ENCODE data around the gene BTBD6.

Gene BTBD6

DNA sequence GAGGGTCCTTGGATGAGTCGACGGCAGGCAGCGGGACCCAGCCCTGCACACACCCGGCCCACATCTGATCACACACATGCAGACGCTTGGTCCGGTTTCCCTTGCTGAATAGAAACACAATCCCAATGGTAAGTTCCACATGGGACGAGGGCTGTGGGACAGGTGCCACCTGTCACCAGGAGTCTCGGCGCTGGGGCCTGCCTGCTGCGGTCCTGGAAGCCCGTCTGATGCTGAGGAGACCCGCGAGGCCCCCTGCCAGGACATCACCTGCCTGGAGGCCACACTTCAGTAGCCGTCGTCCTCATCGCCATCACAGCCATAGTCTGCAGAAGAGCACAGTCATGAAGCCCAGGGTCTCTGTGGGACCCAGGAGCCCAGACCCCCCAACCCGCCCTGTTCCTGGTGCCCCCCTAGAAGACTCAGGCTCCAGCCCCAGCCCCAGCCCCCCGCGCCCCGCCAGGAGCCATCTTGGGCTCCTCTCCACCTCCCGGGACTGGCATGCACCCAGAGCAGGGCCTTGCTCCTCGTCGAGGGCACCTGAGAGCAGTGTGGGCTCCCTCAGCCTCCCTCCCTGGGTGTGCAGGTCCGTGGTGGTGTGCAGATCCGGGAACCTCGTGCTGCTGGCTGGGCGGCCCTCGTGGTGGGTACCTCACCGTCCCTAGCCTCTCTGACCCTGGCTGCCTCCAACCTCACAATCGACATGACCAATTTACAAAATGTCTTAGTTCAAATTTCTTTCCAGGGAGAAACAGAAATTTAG lies 37.9 kb upstream of the BTBD6 start:
- H3K9ac ChIP-seq (ENCODE audit: low read depth, low read length), result no peak overlapping the region
- H3K27ac ChIP-seq (ENCODE audit: low read length), result no peak overlapping the region
- H3K36me3 ChIP-seq (ENCODE audit: insufficient read depth, low read length), result peaks cover 54% of the 10 kb centered on the region
- no peaks in the 10 kb centered on the region for H3K27me3 ChIP-seq (ENCODE audit: insufficient read depth, low read length, poor library complexity)
- H3K4me2 ChIP-seq (ENCODE audit: insufficient read depth, low read length), result no peak overlapping the region
- ATAC-seq (ENCODE audit: insufficient read depth, low read depth) (no peak), DNase-seq (no peak)
- no peaks in the 10 kb centered on the region for H3K4me1 ChIP-seq (ENCODE audit: insufficient read depth, low read length)
- H4K20me1 ChIP-seq (ENCODE audit: insufficient read depth, low read length), result peaks cover 39% of the 10 kb centered on the region
- H3K4me3 ChIP-seq (ENCODE audit: low read depth in 1 of 2, low read length in 2 of 2), result no peak overlapping the region
- H3K79me2 ChIP-seq (ENCODE audit: insufficient read depth, low read length), result no peaks in the 10 kb centered on the region
- H3K9me3 ChIP-seq (ENCODE audit: insufficient read depth, low read length, severe bottlenecking), result no peaks in the 10 kb centered on the region
- no peak overlapping the region for H2AFZ ChIP-seq (ENCODE audit: low read depth, low read length)
- TF ChIP-seq, protein P1, sequence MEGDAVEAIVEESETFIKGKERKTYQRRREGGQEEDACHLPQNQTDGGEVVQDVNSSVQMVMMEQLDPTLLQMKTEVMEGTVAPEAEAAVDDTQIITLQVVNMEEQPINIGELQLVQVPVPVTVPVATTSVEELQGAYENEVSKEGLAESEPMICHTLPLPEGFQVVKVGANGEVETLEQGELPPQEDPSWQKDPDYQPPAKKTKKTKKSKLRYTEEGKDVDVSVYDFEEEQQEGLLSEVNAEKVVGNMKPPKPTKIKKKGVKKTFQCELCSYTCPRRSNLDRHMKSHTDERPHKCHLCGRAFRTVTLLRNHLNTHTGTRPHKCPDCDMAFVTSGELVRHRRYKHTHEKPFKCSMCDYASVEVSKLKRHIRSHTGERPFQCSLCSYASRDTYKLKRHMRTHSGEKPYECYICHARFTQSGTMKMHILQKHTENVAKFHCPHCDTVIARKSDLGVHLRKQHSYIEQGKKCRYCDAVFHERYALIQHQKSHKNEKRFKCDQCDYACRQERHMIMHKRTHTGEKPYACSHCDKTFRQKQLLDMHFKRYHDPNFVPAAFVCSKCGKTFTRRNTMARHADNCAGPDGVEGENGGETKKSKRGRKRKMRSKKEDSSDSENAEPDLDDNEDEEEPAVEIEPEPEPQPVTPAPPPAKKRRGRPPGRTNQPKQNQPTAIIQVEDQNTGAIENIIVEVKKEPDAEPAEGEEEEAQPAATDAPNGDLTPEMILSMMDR (IDR thresholded peaks at IDR 0.05; ENCODE audit: borderline replicate concordance, extremely low read depth, low read length, poor library complexity, severe bottlenecking), result no peak
- TF ChIP-seq EZH2 (IDR thresholded peaks at IDR 0.05; ENCODE audit: borderline replicate concordance, low read depth, low read length, severe bottlenecking), result no peak

DNA sequence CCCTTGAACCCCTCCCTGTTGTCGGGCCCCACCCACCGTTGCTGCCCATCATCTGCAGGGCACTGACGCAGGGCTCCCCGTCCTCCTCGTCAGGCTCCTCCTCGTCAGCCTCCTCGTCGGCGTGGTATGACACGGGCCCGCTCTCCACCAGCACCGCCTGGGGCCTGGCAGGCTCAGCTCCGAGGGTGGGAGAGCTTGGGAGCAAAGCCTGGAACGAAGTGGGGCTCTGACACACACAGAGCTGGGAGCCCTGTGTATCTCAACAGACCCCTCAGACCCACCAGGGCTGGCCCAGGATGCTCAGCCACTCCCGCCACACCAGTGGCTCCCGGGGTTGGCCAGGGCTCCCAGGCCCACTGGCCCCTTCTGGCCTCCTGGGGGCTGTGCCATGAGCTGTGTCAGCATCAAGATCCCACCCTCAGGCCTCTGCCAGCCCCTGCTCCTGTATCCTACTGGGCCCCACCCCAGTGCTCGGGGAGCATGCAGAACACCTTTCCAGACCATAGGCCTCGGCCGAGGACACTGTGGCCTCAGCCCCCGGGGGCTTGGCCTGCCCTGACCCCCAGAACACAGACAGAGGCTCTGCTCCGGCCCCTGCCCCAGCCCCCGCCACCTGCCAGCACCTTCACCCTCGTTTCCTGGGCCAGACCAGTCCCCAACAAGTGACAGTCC lies 37.1 kb upstream of the BTBD6 start:
- Histone ChIP-seq H3K27me3 (ENCODE audit: insufficient read depth, low read length, poor library complexity) (no peaks in the 10 kb centered on the region), H3K9me3 (ENCODE audit: insufficient read depth, low read length, severe bottlenecking) (no peaks in the 10 kb centered on the region), H4K20me1 (ENCODE audit: insufficient read depth, low read length) (peaks cover 39% of the 10 kb centered on the region), H3K79me2 (ENCODE audit: insufficient read depth, low read length) (no peaks in the 10 kb centered on the region), H3K4me3 (ENCODE audit: low read depth in 1 of 2, low read length in 2 of 2) (no peak overlapping the region), H2AFZ (ENCODE audit: low read depth, low read length) (no peak overlapping the region), H3K27ac (ENCODE audit: low read length) (no peak overlapping the region), H3K36me3 (ENCODE audit: insufficient read depth, low read length) (peaks cover 59% of the 10 kb centered on the region), H3K9ac (ENCODE audit: low read depth, low read length) (no peak overlapping the region), H3K4me2 (ENCODE audit: insufficient read depth, low read length) (no peak overlapping the region), H3K4me1 (ENCODE audit: insufficient read depth, low read length) (no peaks in the 10 kb centered on the region)
- DNase-seq (no peak), ATAC-seq (ENCODE audit: insufficient read depth, low read depth) (no peak)
- no peak for TF ChIP-seq EZH2 (IDR thresholded peaks at IDR 0.05; ENCODE audit: borderline replicate concordance, low read depth, low read length, severe bottlenecking)
- TF ChIP-seq, protein P1 (IDR thresholded peaks at IDR 0.05; ENCODE audit: borderline replicate concordance, extremely low read depth, low read length, poor library complexity, severe bottlenecking), result no peak

DNA sequence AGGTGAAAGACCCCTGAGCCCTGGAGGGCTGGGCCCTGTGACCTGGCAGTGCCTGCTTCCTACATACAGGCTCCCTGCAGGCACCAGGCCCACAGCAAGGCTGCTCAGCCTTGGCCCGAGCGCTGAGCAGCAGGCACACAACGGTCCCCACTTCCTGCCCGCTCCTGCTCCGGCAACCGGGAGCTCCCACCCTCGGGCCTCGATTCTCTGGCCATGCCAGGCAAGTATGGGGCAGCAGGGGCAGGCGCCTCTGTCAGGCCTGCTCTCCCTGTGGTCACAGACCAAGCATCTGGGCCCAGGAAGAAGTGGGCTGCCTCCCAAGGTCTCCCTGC lies 36.6 kb upstream of the BTBD6 start:
- no peaks in the 10 kb centered on the region for H3K4me1 ChIP-seq (ENCODE audit: insufficient read depth, low read length)
- no peak overlapping the region for H3K9ac ChIP-seq (ENCODE audit: low read depth, low read length)
- H3K27me3 ChIP-seq (ENCODE audit: insufficient read depth, low read length, poor library complexity), result no peaks in the 10 kb centered on the region
- no peaks in the 10 kb centered on the region for H3K9me3 ChIP-seq (ENCODE audit: insufficient read depth, low read length, severe bottlenecking)
- H2AFZ ChIP-seq (ENCODE audit: low read depth, low read length), result no peak overlapping the region
- DNase-seq (no peak), ATAC-seq (ENCODE audit: insufficient read depth, low read depth) (no peak)
- H3K79me2 ChIP-seq (ENCODE audit: insufficient read depth, low read length), result no peaks in the 10 kb centered on the region
- no peak overlapping the region for H3K27ac ChIP-seq (ENCODE audit: low read length)
- H3K4me3 ChIP-seq (ENCODE audit: low read depth in 1 of 2, low read length in 2 of 2), result no peak overlapping the region
- TF ChIP-seq, protein P1 (IDR thresholded peaks at IDR 0.05; ENCODE audit: borderline replicate concordance, extremely low read depth, low read length, poor library complexity, severe bottlenecking), result no peak
- TF ChIP-seq EZH2 (IDR thresholded peaks at IDR 0.05; ENCODE audit: borderline replicate concordance, low read depth, low read length, severe bottlenecking), result no peak
- H3K36me3 ChIP-seq (ENCODE audit: insufficient read depth, low read length), result peaks cover 64% of the 10 kb centered on the region
- peaks cover 39% of the 10 kb centered on the region for H4K20me1 ChIP-seq (ENCODE audit: insufficient read depth, low read length)
- H3K4me2 ChIP-seq (ENCODE audit: insufficient read depth, low read length), result no peak overlapping the region
